Stimulated activated CD4-positive, alpha-beta T cell treated with anti-CD3 and anti-CD28 coated beads, Interleukin-4, amount 100 ng/mL, for 4 hours (primary cell): ENCODE data around the gene SNED1.
A peak's percentile ranks its signal among the peaks of the same experiment; 100 is the strongest.

Experiments
- DNase-seq, 2 experiments: peaks; one replicate each; pipeline ENCODE4 v3.0.0-alpha.2; 2020

The SNED1 gene

DNA sequence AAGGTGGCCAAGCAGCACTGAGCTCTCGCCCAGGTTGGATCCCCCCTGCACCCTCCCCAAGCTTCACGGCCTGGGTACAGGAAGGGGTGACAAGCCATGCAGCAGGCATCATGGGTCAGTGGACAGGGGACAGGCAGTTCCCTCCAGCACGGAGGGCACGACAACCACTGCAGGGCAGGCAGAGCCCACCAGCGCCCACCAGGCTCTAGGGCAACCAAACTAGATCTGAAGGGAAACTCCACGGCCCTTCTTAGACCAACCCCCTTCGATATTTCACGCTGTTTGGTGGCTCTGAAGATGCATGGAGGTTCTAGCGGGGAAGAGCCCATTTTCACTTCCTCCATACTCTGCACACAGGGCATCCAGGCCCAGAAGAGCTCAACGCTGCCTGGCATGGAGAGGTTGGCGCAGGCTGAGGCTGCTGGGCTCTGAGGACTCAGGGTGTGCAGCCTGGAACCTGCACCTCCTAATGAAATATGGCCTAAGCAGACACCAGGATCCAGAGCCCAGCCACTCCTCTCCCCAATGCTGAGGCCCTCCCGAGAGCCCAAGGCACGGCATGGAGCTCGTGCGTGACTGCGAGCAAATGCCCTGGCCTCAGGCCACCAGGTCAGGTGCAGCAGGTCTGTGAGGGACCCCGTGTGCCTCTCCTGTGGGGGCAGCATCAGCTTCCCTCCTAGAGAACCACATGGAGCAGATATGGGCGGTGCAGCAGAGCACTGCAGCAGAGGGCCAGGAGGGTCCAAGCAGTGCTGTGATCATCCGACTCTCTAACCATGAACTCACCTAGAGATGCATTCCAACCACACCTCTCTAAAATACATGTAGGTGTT is 112.4 kb downstream of the SNED1 start:
- no peak for DNase-seq

DNA sequence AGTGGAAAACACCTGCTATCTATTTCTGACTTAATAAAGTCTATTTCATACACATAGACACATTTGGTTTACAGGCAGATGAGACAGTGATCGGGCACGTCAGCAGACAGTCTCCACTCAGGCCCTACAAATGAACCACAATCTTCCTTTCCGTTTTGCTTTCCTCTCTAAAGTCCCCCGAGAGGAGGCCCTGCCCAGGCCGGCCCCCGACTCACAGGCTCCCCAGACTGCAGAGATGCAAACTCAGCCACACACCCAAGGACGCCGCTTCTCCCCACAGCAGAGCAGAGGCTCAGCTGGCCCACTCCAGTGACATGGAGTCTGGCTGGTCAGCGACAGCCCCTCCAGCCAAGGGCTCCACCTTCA is 113.0 kb downstream of the SNED1 start:
- DNase-seq: no peak

DNA sequence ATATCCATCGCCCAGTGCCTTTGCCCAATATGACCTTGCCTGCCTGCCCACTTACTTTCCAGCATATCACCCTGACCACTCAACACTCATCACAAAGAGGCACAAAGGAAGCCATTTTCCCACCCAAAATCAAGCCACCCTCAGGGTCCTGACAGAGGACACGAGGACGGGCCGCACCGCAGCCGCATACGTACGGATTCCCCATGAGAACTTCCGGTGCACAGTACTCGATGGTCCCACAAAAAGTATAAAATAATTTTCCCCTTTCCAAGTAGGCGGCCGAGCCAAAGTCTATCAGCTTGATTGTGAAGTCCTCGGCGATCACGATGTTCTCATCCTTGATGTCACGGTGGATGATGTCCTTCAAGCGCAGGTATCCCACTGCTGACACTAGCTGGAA is 113.6 kb downstream of the SNED1 start:
- no peak for DNase-seq

DNA sequence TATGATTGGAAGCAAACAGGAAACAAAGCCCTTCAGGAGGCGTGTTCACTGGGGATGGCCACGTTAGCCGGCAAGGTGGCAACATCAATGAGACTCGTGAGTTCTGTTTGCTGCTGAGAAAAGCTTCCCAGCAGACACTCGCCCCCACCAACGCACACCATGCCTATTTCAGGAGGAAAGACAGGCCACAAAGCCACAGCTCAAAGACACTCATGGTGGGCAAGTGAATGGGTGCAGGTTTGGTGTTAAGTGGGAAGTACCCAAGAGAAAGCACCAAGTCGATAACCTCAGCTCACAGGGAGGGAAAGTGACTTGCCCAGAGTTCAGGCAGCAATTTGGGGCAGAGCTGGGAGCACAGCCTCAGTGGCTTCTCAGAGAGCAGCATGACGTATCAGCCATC is 114.2 kb downstream of the SNED1 start:
- DNase-seq: peak in 1 of 2 experiments; percentile 31

DNA sequence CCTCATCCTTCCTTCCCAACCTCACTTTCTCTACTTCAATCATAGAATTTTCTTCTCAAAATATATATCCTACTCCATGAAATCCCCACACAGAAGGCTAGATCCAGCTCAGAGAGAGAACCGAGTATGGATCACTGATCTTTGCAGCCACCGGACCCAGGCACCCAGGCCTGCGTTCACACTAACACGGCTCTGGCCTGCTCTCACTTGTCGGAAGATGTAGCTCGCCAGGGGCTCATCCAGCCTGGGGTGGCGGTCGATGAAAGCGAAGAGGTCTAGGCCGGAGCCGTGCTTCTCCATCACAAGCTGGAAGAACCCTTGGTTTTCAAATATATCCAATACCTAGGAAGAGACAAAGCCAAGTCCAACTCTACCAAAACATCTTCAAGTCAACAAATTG is 116.4 kb downstream of the SNED1 start:
- DNase-seq: no peak

DNA sequence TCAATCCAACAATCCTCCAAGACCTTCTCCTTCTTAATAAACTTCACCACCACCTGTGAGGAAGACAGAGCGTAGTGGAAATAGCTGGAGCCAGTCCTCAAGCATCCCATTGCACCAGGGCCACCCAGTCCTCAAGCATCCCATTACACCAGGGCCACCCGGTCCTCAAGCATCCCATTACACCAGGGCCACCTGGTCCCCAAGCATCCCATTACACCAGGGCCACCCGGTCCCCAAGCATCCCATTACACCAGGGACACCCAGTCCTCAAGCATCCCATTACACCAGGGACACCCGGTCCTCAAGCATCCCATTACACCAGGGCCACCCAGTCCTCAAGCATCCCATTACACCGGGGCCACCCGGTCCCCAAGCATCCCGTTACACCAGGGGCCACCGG is 116.9 kb downstream of the SNED1 start:
- no peak for DNase-seq

DNA sequence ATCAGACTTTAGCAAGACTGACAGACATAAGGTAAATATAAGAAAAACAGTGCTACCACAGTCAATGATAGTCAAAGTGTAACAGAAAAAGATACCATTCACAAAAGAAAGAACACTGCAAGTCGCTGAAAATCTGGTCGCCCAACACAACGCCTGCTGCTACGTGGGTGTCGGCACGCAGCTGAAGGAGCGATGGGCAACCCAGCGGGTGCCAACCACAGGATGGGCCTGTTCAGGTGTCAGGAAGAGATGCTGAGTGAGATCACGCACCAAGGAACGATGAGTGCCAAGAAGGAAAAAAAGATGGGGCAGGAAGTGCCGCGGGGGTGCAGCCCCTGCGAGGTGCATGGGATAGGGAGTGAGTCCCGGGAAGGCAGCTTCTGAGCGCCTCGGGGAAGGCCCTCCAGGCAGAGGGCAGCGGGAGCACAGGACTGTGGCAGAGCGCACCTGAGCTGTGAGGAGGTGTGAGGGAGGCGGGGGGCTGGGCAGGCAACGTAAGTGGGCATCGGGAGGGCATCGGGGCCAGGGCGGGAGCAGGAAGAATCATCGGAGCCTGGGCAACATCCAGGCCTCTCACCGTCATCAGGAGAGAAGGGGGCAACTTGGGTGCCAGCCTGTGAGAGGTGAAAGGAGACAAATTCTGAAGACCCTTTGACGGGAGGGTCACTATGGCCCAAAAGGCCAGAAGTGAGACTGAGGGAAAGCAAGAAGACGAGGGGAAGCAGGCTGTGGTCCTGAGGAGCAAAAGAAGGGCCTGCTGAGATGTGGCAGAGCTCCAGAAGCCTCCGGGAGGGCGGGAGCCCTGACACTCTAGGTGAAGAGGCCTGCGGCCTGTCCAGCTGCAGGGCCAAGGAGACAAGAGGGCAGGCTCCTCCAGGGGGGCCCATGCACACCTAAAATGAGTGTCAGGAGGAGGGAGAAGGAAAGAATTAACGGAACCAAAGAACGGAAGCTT is 118.5 kb downstream of the SNED1 start:
- DNase-seq: no peak

DNA sequence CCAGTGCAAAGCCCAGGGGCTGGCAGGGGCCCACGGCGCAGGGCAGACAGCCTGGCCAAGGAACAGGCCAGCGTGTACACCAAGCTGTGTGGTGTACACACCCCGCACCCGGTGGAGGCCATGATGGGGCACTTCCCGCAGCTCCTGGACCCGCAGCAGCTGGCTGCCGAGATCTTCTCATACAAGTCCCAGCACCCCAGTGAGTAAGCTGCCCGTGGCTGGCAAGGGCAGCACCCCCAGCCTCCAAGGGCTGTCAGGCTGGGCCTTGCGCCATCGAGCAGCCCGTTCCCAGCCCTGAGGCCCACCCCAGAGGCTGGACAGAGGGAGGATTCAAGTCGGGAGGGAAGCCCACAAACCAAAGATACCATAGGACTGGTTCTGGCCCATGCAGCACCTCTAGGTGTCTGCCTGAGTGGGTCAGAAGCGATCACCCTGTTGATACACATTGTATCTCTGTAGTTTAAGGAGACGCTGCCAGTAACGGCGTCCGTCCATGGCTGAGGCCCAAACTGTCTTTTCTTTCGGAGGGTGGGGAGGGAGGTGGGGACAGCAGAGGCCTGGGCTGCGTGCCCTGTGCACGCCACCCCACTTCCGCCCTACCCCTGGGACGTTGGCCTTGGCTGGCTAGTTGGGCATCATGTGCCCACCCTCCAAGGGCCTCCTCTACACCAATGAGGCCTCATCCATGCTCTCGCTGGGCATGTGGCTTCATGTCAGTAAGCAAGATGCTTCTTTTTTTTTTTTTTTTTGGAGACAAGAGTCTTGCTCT is 120.5 kb downstream of the SNED1 start:
- no peak for DNase-seq

DNA sequence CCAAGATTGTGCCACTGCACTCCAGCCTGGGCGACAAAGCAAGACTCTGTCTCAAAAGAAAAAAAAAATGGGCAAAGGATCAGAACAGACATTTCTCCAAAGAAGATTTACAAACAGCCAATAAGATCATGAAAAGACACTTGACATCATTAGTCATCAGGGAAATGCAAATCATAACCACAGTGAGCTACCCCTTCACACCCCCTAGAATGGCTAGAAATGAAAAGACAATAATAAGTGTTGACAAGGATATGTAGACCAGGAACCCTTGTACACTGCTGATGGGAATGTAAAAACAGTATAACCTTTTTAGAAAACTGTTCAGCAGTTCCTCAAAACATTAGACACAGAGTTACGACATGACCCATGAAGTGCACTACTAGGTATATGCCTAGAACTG is 122.0 kb downstream of the SNED1 start:
- DNase-seq: no peak

DNA sequence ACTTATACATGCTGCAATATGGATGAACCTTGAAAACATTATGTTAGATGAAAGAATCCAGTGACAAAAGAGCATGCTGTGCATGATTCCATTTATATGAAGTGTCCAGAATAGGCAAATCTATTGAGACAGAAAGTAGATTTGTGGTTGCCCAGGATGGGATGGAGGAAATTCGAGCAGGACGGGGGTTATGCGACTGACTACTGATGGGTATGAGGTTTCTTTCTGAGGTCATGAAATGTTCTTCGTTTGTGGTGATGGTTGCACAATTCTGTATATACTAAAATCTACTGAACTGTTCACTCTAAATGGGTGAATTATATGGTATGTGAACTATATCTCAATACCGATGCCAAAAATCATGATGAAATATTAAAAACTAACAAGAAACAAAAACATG is 122.6 kb downstream of the SNED1 start:
- DNase-seq: no peak

DNA sequence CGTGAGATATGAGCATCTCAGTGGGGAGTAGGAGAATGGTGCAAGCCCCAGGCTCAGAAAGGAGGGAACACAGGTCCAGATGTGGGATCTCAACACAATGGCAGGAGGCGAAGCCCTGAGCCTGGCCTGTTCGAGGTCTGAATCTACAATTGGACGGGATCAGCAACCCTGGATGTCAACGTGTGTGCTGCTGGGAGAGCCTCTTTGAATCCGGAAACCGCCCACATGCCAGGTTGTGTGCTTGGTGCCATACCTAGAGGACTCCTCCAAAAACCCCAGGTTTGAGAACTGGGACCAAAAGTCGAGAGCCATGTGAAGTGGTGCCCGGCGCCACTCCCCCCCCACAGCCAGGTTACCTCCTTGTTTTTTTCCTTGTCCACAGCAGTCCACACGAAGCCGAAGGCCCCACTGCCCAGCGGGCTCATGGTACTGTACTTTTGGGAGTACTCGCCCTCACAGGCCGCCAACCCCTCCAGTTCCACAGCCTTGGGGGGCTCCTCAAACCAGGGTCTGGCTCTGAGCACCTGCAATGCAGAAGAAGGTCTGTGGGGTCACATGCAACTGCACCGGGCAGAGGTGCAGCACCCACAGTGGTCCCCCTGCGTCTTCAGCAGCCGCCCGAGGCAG is 124.1 kb downstream of the SNED1 start:
- no peak for DNase-seq

DNA sequence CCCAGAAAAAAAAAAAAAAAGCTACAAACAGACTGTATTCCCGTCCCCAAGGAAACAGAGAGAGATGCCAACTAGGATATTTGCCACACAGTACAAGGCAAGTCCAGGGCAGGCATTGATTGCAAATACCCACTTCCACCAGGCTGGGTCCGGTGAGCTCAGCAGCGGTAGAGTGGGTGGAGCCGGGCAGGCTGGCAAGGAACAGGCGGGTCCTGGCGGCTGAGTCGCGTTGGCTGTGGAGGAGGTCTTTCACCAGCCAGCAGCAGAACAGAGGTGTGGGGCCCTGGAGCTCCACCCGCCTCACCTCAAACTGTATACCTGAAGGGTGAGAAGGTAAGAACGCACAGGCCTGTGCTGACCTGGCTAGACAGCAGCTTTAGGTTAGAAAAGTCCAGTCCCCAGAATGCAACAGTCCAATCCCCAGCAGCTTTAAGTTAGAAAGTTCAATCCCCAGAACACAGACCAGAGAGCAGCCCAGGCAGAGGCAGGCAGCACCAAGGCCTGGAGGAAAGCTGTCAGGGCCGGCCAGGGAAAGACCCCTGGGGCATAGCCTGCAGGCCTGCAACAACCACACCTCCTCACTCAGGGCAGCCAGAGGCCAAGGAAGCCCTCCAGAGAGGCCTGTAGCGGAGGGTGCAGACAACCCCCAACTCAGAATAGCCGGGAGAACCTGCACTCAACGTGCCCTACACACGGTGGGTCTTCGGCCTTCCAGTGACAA is 125.6 kb downstream of the SNED1 start:
- DNase-seq: peak; percentile 35 to 42

DNA sequence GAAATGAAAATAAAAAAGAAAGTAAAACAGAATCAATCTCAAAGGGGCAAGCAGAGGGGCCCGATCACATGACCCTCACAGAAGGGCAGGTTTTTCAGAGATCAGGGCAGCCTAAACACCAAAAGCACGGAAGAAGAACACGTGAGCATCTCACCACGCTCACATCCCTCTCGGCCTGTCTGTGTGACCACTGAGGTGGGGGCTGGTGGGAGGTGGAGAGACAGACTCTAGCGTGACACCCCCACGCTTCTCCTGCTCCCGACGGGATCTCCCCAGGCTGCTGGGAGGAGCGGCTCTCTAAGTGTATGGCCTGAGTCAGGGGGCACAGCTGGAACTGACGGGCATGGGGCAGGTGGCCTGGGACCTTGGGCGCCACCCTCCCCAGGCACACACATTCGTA is 127.2 kb downstream of the SNED1 start:
- DNase-seq: no peak

DNA sequence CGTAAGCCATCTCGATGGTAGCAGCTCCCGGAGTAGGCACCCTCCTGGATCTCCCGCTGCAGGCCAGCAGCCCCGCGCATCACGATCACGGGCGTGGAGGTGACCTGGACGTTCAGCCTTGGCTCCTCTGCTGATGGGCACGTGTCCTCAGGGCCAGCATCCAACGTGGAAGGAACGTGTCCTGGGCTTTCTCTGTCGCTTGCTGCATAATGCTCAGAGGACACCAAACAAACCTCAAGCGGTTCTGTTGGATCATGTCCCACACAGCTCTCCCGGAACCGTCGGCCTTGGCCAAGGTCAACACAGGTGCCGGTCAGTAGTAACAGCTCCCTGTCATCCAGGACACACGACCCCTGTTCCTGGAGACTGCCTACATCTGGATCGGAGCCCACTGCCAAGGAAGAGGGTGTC is 127.8 kb downstream of the SNED1 start:
- no peak for DNase-seq

DNA sequence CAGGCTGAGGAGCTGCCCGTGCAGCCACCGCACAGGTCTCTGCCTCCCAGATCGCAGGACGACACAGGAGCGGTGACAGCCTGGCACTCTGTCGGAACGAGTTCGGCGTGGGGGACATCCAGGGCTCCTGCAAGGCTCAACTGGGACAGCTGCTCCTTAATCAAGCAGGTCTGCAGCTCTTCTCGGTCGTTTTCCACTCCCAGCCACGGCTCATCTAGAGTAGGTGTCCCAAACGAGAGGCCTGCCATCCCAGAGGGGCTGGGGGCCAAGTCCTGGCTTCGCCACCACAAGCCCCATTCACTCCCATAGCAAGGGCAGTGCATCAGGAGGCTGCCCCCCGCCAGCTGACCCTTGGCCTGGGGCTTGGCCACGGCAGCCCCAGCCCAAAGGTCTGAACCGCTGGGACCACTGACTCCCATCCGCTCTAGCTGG is 128.4 kb downstream of the SNED1 start:
- no peak for DNase-seq

DNA sequence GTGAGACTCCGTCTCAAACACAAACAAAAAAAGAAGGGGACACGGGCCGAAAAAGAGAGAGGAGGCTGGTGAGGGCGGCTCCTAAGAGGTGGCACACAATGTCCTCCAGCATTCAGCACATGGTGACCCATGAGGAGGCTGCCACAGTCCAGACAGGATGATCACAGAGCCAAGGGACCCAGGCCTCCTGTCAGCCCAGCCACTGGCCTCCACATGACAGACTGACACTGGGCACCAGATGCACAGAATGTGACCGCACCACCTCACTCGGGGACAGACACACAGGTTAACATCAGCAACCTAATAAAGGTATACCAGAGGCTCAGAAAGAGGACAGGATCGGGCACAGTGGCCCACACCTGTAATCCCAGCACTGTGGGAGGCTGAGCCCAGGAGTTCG is 129.8 kb downstream of the SNED1 start:
- no peak for DNase-seq

DNA sequence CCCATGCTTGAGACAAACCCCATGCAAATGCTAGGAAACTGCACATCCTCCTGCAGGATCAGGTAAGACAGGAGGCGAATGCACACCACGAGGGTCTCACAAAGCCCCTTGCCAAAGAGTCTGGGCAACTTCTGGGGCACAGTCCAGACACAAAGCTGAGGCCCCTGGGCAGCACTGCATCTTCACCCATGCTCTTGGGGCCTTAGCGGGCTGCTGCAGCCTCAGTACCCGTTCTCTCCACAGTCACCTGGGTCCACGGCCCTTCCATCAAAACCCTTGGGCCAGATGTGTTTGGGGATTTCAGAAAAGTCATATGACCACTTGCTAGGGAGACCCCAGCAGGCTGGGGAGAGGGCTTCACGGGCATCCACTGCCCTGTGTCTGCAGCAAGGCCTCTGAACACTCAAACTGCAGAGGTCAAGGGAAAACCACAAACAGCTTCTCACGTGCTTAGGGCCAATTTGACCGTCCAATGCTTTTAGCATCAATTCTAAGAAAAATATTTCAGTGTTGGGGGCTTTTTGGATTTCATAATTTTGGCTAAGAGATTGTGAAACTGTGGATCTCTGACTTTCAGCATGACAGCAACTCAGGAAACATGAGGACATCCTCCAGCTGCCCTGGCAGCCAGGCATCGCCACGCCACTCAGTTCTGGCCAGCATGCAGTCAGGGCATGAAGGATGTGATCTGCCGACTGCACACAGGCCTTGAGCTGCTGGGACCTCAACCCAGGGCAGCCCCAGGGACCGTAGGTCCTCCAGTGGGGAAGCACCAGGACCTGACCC is 130.9 kb downstream of the SNED1 start:
- DNase-seq: no peak

DNA sequence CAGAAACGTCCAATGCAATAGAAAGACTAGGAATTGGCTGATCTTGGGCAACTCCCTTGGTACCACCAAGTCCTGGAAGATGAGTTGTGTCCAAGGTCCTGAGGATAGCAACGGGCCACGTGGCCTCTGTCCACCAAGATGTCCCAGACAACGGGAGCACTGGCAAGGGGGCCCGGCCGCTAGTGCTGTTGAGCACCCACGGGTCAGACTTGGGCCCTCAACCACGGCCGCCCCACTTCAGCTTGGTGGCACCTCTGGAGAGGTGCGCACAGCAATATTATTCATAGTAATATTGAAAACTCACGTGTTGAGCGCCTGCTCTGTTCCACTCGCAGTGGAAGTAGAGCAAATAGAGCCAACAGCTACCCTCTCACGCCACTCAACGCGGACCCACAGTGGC is 131.9 kb downstream of the SNED1 start:
- no peak for DNase-seq

DNA sequence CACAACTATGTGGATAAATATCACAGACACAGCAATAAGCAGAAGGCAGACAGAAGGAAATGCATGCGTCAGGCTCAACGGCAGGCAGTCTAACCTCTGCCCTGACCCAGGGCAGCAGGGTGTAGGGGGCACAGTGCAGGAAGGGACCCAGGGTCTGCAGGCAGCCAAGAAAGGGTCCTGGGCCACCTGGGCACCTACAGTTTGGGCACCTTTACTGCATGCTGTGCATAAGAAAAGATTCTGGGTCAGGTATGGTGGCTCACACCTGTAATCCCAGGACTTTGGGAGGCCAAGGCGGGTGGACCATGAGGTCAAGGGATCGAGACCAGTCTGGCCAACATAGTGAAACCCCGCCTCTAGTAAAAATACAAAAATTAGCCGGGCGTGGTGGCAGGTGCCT is 133.1 kb downstream of the SNED1 start:
- no peak for DNase-seq

DNA sequence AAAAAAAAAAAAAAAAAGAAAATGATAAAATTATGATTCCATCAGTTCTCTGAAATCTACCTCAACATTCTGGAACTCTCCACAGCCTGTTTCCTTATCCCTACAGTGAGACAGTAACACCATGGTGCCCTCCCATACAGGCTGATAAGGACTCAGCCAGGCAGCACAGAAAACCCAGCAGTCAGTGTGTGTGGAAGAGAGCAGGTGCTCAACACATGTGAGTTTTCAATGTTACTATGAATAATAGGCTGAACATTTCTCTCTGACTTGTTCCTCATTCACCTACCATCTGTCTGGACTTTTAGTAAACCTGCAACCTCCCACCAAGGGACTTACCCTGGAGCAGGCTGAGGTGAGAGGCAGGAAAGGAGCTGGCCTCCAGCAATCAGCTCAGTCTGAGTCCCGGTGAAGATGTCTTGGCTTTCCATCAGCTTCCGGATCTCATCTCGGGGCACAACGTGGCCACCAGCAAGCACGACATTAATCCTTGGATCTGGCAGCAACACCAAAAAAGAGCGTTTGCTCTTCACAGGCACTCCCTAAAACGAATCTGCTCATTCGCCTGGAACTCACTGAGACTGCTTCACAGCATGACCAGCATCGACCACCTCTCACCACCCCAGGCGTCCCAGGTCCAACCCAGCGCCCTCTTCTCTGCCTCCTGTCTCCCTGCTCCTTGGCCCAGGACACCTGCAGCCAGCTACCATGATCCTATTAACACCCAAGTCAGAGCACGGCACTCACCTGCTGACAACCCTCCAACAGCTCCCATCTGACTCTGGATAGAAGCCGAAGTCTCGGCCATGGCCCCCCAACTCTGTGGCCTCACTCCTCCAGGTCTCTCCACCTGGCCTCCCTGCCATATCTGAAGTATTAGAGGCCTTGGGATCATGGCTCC is 134.4 kb downstream of the SNED1 start:
- DNase-seq: no peak
